GM20431 (cell line): ENCODE results near the gene RIC3.

Experiments used
- in situ Hi-C: fragments of 300-500 bp; cut with MseI, MboI; formaldehyde crosslinking; loops from one replicate; pipeline ENCODE4 v1.15.0; 2020; ENCODE audit warnings: low sequenced_read_pairs; ENCODE audit not compliant: unreplicated experiment

The RIC3 gene

DNA sequence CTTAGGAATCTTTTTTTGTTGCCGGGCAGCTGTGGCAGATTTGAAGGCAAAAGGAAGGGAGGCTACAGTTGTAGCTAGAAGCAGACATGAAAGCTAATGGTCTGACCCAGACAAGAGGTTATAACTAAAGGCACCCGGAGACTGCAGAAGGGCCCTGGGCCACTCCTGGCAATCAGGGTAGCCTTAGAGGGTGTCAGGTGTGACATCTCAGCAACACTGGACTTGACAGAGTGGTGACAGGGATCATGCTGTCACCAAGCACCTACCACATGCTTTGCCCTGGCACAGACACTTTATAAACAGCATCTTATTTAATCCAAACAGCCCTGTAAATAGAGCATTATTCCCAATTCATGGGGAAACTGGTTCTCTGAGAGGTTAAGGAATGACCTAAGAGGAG is 62.1 kb downstream of the RIC3 start:
- in situ Hi-C loops = no loop called here

DNA sequence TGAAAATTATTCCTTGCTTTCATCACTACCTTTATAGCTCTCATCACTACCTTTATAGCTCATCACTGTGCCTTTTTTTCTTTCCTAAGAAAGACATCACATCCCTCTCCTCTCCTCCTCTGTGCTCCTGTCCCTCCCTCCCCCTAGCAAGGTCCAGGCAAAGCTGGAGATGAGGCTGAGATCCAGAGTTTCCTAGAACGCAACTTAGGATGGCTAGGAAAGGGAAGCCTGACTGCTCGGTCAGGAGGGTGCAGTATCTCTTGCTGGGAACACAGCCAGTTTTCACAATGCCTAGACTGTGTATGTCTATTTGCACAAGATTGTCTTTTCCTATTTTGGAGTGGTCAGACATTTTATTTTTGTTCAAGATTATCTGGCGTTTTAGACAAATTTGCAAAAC is 63.2 kb downstream of the RIC3 start:
- in situ Hi-C loops = no loop called here

DNA sequence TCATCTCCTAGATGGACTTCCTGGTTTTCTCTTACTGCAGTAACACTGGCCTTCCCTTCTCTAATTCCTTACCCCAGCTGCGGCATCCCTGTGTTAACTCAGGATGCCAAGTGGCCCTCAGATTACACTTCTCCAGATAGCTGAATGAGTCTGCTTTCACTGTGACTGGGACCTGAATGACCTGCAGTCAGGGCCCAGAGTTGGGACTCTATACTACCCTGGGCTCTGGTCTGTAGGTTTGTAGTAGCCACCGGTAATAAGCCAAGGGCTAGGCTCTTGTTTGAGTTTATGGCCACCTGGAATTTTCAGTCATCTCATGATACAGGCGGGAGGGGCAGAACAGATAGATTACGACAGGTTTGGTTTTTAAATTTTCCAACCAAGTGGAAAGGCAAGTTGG is 63.7 kb downstream of the RIC3 start:
- in situ Hi-C loops = no loop called here

DNA sequence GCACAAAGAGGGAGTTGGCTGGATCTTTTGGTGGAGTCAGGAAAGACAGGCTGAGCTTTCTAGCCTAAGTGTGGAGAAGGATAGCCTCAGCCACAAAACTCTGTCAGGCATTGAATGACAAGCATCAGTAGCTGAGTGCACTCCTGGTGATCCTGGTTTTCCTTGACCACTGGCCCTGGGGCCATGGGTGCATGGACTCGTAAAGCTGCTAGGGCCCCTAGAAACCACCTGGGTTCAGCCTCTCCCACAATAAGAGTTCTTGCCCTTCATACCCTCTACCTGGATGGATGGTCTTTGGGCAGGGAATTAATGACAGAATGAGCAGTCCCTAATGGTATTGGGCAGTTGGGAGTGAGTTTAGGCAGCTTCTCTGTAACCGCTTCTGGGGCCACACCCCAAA is 64.9 kb downstream of the RIC3 start:
- in situ Hi-C loops = no loop called here

DNA sequence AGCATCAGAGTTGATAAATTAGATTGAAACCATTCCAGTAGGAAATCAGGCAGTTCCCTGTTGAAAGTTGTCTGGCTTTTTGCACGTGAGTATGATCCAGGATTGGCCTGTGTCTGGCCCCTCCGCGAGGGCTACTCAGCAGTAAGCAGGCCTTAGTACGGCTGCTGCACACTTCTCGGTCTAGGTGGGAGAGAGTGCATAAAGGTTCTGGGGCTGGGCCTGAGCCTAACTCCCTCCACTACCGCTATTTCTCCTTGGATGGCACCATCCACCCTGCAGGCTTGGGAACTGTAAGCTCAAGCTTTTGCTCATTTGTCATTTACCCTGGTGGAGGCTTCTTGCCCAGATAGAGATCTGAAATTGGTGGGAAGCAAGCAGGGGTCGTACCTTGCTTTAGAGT is 65.9 kb downstream of the RIC3 start:
- in situ Hi-C loops = no loop called here

DNA sequence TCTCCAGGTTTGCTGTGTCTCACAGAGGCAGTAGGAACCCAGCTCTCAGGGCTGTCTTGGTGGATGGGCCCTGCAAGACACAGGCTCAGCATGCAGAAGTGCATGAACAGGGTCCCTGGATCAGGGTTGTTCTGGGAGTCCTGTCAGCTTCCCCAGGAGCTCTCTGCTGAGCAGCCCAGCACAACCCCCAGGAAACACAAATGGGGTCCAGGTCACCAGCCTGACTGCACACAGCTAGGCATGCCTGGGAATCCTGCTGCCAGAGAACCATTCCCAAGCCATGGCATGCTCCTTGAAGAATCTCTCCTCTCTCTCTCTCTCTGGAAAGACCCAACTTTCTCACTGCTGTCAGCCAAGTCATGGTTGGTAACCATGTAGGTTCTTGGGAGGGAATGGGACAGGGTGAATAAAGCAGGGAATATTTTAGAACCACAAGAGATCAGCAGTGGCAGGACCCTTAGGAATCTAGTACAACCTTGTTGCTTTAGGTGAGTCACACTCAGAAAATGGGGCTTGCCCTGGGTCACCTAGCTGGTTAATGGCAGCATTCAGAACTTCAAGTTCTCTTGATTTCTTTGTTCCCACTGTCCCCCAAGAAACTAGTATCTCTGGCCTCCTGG is 66.4 kb downstream of the RIC3 start:
- in situ Hi-C loops = no loop called here

DNA sequence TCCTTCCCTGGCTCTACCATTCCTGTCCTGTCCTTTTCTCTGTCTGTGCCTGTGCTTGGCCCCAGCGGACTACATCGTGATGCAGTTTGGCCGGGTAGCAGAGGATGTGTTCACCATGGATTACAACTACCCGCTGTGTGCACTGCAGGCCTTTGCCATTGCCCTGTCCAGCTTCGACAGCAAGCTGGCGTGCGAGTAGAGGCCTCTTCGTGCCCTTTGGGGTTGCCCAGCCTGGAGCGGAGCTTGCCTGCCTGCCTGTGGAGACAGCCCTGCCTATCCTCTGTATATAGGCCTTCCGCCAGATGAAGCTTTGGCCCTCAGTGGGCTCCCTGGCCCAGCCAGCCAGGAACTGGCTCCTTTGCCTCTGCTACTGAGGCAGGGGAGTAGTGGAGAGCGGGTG is 67.4 kb downstream of the RIC3 start:
- in situ Hi-C loops = no loop called here

DNA sequence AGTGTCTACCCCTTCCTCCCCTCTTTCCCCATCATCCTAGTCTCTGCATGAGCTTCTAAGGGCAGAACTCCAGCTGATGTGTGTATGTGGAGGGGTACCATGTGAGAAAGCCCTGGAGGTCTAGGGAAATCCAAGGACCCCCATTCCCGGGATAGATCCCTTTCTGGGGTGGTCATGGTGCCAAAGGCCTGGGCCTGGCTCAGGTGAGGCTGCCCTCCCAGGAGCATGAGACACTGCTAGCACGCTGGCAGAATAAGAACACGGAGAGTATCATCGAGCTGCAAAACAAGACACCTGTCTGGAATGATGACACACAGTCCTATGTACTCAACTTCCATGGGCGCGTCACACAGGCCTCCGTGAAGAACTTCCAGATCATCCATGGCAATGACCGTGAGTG is 68.2 kb downstream of the RIC3 start:
- in situ Hi-C loops = no loop called here

DNA sequence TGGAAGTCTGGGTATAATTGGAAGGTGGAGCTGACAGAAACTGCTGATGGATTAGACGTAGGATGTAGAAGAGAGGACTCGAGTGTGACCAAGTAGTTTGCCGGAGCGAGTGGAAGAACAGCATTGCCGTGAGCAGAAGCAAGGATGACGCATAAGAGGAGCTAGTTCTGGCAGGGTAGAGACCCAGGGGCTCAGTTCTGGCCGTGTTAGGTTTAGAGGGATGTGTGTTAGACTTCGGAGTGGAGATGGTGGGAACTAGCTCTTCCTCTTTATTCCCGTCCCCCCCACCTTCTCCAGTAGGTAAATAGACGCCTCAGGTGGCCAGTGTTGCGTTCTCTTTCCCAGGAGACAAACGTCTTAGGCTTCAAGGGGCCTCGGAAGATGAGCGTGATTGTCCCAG is 68.7 kb downstream of the RIC3 start:
- in situ Hi-C loops = no loop called here

DNA sequence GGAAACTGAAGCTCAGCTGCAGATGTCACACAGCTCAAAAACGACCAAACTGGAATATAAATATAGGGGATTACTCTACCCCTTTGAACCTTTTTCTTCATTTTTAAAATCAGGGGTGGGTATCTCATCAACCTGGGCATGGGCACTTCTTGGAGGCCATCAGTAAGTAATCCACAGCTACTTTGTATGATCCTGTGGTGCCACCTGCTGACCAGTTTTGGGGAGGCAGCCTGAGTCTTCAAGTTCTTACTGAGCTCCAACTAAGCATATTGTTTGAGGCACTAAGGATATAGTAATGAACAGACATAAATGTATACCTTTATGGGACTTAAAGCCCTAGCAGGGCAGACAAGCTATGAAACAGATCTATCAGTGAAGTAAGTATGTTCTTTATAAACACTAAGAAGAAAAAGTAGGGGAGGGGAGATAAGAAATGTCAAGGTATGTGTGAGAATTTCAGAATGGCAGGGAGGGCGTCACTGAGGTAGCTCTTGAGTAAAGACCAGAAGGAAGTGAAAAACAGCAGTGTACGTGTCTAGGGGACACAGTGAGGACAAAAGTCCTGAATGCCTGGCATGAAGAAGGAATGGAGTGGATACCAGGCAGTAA is 69.4 kb downstream of the RIC3 start:
- in situ Hi-C loops = loop anchor here (10.0 kb wide), 1 partner anchor 75 kb away; no protein-coding TSS in a partner anchor

DNA sequence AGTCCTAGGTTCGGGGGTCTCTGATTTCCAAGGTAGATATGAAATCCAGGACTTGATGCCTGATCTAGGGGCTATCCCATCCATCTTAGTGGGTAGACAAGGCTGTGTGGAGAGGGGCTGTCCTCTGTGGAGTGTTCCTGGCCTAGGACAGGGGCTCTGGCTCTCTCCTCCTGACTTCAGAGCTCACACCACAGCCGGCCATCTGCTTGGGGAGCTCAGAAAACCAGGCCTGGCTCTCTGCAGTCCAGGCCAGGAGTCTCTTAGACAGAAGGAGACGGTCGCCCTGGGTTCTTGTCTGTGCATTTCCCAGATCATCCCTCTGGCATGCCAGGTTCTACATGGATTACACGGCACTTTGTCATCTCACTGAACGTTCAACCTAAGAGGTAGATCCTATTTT is 69.9 kb downstream of the RIC3 start:
- in situ Hi-C loops = loop anchor here (10.0 kb wide), 1 partner anchor 74 kb away; no protein-coding TSS in a partner anchor

DNA sequence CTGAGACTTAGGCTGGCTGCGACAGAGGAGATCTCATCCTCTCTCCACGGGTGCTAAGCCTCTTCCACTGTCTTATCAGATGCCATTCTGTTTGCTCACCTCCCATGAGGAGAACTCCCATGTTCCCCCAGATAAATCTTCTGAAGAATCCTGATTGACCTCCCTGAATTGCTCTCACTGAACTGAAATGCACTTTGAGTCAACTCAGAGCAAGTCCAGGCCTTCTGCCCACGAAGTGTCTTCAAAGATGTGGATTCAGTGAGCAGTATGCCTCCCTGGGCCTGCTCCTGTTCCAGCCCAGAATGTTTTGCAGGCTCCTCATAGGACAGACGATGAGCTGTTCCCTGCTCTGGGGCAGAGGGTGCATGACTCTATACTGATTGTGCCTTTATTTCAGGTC is 70.5 kb downstream of the RIC3 start:
- in situ Hi-C loops = loop anchor here (10.0 kb wide), 1 partner anchor 74 kb away; no protein-coding TSS in a partner anchor

DNA sequence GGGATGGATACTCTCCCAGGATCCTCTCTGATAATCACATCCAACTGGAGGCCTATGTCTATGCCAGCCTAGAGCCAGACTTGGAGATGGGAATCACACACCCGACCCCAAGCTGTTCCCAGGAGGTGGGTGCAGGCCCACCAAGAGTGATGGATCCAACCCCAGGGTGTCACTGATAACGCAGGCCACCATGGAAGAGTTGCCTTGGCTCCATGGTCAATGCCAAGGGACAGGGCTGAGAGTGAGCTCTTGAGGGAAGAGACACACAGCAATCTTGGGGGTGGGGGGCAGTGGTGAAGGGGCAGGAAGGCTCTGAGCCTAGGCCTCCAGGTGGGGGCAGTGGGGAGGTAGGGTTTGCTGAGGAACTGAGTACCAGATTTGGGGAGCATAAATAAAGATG is 70.9 kb downstream of the RIC3 start:
- in situ Hi-C loops = loop anchor here (10.0 kb wide), 1 partner anchor 73 kb away; no protein-coding TSS in a partner anchor

DNA sequence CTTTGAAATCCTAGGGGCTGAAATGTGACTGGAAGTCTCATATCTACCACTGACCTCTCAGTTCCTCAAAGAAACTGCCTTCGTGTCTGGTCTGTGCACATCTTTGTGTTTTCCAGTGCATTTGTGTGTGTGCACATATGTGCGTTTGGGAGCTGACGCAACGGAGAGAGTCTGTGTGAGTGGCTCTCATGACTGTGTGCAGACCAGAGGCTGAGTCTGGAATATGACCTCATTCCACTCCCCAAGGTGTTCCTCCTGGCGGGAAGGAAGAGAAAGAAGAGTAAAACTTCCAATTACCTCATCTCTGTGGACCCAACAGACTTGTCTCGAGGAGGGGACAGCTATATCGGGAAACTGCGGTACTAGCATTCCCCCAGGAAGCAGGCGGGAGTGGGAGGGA is 71.4 kb downstream of the RIC3 start:
- in situ Hi-C loops = loop anchor here (10.0 kb wide), 1 partner anchor 73 kb away; no protein-coding TSS in a partner anchor

DNA sequence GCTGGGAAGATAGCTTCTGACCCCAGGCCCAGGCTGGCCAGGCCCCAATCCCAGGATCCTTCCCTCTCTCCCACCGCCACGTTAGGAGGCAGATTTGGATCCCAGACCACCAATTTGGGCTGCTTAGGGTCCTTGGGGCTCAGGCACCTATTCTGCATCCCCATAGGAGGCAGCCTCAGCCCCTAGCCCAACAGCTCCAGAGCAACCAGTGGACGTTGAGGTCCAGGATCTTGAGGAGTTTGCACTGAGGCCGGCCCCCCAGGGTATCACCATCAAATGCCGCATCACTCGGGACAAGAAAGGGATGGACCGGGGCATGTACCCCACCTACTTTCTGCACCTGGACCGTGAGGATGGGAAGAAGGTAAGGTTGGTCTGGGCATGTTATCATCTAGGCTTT is 71.8 kb downstream of the RIC3 start:
- in situ Hi-C loops = loop anchor here (10.0 kb wide), 1 partner anchor 72 kb away; no protein-coding TSS in a partner anchor

DNA sequence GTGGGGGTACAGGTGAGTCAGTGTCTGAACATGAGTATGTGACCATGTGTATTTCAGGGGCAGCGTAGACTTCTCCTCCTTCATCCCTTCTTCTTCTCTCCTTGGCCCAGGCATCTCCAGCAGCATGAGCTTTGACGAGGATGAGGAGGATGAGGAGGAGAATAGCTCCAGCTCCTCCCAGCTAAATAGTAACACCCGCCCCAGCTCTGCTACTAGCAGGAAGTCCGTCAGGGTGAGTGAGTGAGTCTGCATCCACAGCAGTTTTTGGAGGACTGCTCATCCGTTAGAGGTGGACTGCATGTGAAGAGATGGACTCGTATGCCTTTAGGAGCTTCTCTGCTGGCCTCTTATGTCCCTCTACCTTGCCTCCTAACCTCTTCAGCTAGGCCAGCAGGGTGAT is 72.2 kb downstream of the RIC3 start:
- in situ Hi-C loops = loop anchor here (10.0 kb wide), 1 partner anchor 72 kb away; no protein-coding TSS in a partner anchor

DNA sequence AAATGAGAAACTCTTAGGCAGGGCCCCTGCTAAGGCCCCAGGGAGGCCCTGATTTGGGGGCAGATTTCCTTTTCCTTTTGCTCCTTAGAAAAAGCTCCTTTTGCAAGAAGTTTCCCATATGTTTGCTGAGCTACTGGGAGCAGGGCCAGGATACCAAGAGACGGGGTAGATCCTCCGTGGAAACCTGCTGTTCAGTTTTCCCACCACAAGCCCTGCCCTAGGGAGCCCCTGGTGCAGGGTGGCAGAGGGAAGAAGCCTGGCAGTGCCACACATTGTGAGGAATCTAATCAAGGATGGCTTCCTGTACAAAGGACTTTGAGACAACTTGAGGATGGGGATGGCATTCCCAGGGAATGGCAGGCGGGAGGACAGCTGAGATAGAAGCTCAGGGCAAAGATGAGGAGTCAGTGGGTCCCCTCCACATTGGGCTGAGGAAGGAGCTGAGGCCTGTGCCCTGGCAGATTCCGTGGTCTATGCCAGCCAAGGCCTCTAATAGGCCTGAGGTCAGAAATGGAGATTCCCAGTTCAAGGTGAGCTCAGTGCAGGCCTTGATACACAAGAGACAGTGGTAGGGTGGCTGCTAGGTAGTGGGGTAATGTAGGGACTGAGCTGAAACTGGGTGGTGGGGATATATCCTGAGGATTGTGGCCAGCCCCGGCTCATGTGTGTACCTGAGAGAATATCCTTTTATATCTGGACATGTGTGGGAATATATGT is 72.9 kb downstream of the RIC3 start:
- in situ Hi-C loops = loop anchor here (10.0 kb wide), 1 partner anchor 71 kb away; no protein-coding TSS in a partner anchor

DNA sequence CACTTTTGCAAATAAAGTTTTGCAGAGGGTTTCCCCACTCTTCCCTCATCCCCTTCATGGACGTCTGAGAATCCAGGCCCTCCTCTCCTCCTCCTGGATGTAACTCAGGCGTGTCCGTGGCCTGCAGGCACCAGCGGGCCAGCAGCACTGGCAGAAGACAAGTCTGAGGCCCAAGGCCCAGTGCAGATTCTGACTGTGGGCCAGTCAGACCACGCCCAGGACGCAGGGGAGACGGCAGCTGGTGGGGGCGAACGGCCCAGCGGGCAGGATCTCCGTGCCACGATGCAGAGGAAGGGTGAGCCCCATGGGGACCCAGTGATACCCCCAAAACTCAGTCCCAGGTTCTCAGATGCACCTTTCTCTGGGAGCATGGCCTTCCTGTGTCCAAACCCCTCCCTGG is 73.5 kb downstream of the RIC3 start:
- in situ Hi-C loops = loop anchor here (10.0 kb wide), 1 partner anchor 71 kb away; no protein-coding TSS in a partner anchor

DNA sequence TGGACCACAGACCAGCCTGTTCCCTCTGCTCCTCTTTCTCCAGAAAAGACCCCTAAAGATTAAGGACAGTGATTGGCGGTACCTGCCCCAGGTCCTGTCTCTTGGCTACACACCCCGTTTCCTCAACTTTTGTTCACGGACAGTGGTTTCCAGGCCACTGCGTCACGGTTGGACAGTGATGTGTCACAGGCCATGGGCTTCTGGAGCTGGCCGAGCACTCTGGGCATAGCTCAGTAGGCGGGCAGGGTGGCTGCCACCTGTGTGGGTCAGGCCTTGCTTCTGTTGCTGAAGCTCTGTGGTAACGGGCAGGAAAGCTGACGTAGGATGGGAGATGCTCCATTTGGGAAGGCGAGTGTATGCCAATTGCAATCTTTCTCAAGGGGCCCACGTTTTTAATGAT is 74.2 kb downstream of the RIC3 start:
- in situ Hi-C loops = loop anchor here (10.0 kb wide), 1 partner anchor 70 kb away; no protein-coding TSS in a partner anchor

DNA sequence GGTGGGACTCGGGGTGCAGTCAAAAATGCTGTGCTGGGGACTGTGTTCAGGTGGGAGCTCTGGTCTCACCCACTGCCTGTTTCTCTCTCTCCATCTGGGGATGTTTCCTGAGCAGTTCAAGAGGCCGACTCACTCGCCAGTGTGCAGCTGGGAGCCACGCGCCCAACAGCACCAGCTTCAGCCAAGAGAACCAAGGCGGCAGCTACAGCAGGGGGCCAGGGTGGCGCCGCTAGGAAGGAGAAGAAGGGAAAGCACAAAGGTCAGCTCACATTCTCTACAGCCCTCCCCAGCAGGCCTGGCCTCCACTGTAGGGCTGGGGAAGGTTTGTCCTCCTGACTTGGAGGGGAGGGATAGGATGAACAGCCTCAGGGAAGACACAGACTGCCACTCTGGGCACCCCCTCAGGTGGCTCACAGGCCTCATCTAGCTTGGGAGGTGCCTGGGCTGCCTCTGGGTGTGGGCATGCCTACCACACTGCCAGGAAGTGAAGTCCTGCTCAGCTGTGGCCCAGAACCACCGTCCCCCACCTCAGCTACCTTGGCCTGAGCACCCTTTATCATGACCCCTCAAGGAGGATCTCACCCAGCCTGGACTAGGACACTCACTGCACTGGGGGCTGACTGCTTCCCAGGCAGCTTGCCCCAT is 74.8 kb downstream of the RIC3 start:
- in situ Hi-C loops = loop anchor here (10.0 kb wide), 1 partner anchor 69 kb away; no protein-coding TSS in a partner anchor
